Neutrophil (primary cell): ENCODE results near the gene DSCAM.

ENCODE experiments used
- H3K27ac ChIP-seq: fragments of 200-600 bp; sonication (generic); 2 replicates; pipeline ENCODE4 v1.5.1; 2016; ENCODE audit warnings: mild to moderate bottlenecking, moderate library complexity
- H3K27me3 ChIP-seq: fragments of 200-600 bp; sonication (generic); 2 replicates; pipeline ENCODE4 v1.6.0; 2016; ENCODE audit warnings: mild to moderate bottlenecking
- H3K36me3 ChIP-seq: fragments of 200-600 bp; sonication (generic); 2 replicates; pipeline ENCODE4 v1.5.1; 2017
- H3K4me1 ChIP-seq, 2 experiments: fragments of 200-600 bp in 1 of 2; sonication (generic) in 1 of 2; 1 replicate in 1 of 2; 2 replicates in 1 of 2; pipeline versions ENCODE4 v1.5.1 to v1.6.1; 2013 to 2016; ENCODE audit warnings: low read depth in 1 of 2, low read length in 1 of 2, mild to moderate bottlenecking in 1 of 2, moderate library complexity in 1 of 2; ENCODE audit not compliant: control insufficient read depth in 1 of 2, insufficient read depth in 1 of 2
- H3K4me3 ChIP-seq, 2 experiments: fragments of 200-600 bp in 1 of 2; sonication (generic) in 1 of 2; 1 replicate in 1 of 2; 2 replicates in 1 of 2; pipeline ENCODE4 v1.5.1; 2013 to 2016; ENCODE audit warnings: low read depth in 1 of 2, low read length in 1 of 2, mild to moderate bottlenecking in 1 of 2, moderate library complexity in 1 of 2
- H3K9me3 ChIP-seq: fragments of 200-600 bp; sonication (generic); 2 replicates; pipeline ENCODE4 v1.5.1; 2016
- TF ChIP-seq, protein P1 (sequence below): fragments of 200-600 bp; sonication (generic); IDR thresholded peaks from 2 replicates; pipeline ENCODE4 v1.5.1; 2016; ENCODE audit warnings: antibody characterized with exemption

The DSCAM gene

DNA sequence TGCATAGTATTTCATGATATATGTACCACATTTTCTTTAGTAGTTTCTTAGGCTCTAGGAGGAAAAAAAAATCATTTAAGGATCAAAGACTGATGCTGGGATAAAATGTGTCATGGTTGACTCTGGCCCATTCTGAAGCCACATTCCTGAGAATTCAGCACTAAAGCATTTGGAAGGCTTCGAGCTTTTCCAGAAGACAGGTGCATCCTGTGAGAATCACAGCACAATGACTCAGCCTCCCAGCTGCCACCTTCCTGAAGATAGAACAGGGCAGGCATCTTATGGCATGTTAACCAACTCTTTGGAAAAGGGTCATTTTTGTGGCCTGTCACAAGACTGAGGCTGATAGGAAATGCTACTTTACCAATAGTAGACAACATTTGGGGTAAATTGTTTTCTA lies 619.9 kb downstream of the DSCAM start:
- TF ChIP-seq, protein P1, sequence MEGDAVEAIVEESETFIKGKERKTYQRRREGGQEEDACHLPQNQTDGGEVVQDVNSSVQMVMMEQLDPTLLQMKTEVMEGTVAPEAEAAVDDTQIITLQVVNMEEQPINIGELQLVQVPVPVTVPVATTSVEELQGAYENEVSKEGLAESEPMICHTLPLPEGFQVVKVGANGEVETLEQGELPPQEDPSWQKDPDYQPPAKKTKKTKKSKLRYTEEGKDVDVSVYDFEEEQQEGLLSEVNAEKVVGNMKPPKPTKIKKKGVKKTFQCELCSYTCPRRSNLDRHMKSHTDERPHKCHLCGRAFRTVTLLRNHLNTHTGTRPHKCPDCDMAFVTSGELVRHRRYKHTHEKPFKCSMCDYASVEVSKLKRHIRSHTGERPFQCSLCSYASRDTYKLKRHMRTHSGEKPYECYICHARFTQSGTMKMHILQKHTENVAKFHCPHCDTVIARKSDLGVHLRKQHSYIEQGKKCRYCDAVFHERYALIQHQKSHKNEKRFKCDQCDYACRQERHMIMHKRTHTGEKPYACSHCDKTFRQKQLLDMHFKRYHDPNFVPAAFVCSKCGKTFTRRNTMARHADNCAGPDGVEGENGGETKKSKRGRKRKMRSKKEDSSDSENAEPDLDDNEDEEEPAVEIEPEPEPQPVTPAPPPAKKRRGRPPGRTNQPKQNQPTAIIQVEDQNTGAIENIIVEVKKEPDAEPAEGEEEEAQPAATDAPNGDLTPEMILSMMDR: no peak
- Histone ChIP-seq H3K27ac (no peak overlapping the region), H3K36me3 (no peaks in the 10 kb centered on the region), H3K9me3 (no peaks in the 10 kb centered on the region), H3K4me3 (no peak overlapping the region), H3K27me3 (no peaks in the 10 kb centered on the region), H3K4me1 (no peaks in the 10 kb centered on the region)

- Histone ChIP-seq H3K9me3 (no peaks in the 10 kb centered on the region), H3K27me3 (no peaks in the 10 kb centered on the region), H3K4me3 (no peak overlapping the region), H3K4me1 (no peaks in the 10 kb centered on the region), H3K27ac (no peak overlapping the region), H3K36me3 (no peaks in the 10 kb centered on the region)
- TF ChIP-seq, protein P1: no peak
Measured at GRCh38 chr21:40215941-40216340, 631.0 kb downstream of the DSCAM start.

GRCh38 chr21:40210251-40210650 lies 636.7 kb downstream of the DSCAM start:
- Histone ChIP-seq H3K36me3 (no peaks in the 10 kb centered on the region), H3K9me3 (no peaks in the 10 kb centered on the region), H3K4me3 (no peak overlapping the region), H3K27me3 (no peaks in the 10 kb centered on the region), H3K4me1 (no peaks in the 10 kb centered on the region), H3K27ac (no peak overlapping the region)
- TF ChIP-seq, protein P1: no peak

DNA sequence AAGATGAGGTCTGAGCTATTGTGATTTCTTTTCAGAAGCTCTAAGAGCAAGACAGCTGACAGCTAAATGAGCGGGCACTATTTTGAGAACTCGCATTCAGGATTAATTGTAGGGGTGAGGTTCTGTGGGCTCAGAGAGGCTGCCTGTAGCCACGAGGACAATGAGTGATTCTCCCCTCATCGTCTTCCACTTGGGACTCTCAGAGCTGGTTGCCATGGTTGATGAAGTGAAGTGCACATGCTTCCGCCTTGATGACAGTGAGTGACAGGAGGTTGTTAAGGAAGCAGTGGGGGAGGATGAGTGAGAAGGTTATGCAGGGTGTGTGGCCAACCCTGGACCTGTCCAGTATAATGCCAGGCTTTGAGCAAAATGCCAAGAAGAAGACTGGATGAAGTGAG lies 638.0 kb downstream of the DSCAM start:
- Histone ChIP-seq H3K9me3 (no peaks in the 10 kb centered on the region), H3K27me3 (no peaks in the 10 kb centered on the region), H3K4me3 (no peak overlapping the region), H3K27ac (no peak overlapping the region), H3K4me1 (no peaks in the 10 kb centered on the region), H3K36me3 (no peaks in the 10 kb centered on the region)
- TF ChIP-seq, protein P1: no peak

DNA sequence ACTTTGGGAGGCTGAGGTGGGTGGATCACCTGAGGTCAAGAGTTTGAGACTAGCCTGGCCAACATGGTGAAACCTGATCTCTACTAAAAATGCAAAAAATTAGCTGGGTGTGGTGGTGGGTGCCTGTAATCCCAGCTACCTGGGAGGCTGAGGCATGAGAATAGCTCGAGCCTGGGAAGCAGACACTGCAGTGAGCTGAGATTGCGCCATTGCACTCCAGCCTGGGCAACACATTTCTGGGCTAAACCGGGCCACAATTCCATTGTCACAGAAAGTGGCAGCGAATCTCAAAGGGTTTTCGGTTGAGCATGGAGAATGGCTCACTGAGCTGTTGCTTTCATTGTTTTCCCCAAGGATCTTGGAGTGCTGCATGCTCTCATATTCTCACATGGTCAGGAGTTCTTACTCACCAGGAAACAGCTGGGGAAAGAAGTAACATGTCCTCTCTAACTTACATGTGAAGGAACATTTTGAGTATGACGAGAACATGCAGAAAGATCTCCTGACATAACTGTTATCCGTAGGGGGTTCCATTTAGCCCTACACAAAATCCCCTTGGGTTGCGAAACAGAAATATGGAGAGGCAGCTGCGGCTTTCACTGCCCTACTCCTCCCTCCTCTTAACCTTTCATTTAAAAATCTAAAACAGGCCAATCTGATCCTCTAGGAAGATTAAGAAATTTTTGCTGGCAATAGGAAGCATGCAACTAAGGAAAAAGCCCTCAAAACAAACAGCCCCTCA lies 638.6 kb downstream of the DSCAM start:
- no peak overlapping the region for H3K4me3 ChIP-seq
- no peaks in the 10 kb centered on the region for H3K4me1 ChIP-seq
- H3K27ac ChIP-seq: no peak overlapping the region
- no peaks in the 10 kb centered on the region for H3K27me3 ChIP-seq
- no peaks in the 10 kb centered on the region for H3K9me3 ChIP-seq
- TF ChIP-seq, protein P1: no peak
- no peaks in the 10 kb centered on the region for H3K36me3 ChIP-seq
